Activated naive CD8-positive, alpha-beta T cell treated with anti-CD3 and anti-CD28 coated beads, Interleukin-2, amount 50 U/mL, for 16 hours (primary cell): ENCODE measurements around the gene PREX1.

Experiments used
- DNase-seq: peaks from one replicate; pipeline ENCODE4 v3.0.0-alpha.2; 2020; ENCODE audit warnings: low read depth, low spot score

The PREX1 gene

DNA sequence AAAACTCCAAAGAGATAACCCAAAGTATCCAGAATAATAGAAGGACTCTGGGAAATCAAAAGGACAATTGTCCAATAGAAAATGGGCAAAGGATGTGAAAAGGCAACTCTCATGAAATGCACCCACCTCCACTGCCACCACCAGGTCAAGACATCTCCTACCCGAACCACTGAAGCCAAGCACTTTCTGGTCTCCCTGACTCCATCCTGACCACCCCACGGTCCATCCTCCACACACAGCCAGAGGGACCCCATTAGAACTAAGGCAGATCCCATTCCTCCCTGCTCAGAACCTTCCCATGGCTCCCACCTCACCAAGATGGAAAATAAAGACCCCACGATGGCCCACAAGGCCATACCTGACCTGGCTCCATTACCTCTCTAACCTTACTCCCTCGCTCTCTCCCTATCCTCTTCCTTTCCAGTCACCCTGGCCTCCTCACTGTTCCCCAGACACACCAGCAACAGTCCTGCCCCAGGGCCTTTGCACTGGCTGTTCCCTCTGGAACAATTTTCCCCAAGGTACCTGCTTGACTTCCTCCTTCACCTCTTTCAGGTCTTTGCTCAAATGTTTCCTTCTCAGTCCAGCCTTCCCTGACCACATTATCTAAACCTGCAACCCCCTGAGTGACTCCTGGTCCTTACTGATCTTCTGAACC, 108.1 kb downstream of the PREX1 start:
- DNase-seq, result no peak

DNA sequence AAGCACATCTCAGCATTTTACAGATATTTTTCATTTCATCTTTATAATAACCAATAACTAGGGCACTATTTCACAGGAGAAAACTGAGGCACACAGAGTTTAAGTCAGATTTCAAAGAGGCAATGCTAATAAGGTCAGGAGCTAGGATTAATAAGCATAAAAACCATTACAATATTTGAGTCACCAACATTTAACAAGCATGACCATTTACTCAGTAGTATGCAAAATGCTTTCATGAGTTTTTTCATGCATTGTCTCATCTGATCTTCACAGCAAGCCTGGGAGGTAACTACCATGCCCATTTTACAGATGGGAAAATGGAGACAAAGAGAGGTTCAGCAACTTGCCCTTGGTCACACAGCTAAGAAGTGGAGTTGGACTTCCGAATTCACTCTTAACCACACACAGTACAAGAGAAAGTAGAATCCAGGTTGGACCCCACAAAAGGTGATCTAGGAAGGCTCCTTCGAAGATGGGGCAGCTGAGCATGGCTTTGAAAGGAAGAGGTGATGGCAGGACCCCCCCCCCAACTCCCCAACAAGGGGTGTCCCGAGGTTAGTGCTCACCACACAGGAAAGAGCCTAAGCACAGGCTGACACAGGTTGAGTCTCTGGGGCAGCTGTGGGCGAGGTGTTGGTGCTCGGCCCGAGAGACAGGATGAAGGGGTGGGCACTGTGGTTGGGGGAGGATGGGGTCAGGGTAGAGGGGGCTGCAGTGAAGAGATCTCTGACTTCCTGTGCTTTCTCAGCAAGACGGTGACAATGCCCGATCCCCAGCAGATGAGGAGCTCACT, 108.8 kb downstream of the PREX1 start:
- DNase-seq, result no peak

DNA sequence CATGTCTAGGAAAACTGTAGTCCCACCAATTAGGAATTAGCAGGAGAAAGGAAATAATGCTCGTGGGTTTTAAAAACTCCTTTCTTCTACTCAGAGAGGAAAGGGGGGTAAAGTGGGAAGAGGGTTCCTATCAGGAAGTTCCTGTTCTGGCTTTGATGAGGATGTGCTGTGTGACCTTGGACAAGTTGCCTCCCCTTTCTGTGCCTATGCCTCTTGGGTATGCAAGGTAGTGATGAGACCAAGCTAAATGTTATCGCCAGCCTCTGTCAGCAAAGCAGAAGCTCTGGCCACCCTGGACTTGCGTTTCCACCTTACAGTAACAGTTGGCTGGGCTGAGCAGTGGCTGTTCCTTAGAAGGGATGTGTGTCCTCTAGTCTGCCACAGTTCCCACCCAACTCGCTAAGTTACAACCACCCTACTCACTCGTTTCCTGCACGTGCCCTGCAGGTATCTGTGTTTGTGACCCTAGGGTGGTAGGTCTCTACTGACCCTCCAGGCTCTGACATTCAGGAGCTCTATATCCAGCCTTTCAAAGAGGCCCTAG, 110.0 kb downstream of the PREX1 start:
- no peak for DNase-seq

DNA sequence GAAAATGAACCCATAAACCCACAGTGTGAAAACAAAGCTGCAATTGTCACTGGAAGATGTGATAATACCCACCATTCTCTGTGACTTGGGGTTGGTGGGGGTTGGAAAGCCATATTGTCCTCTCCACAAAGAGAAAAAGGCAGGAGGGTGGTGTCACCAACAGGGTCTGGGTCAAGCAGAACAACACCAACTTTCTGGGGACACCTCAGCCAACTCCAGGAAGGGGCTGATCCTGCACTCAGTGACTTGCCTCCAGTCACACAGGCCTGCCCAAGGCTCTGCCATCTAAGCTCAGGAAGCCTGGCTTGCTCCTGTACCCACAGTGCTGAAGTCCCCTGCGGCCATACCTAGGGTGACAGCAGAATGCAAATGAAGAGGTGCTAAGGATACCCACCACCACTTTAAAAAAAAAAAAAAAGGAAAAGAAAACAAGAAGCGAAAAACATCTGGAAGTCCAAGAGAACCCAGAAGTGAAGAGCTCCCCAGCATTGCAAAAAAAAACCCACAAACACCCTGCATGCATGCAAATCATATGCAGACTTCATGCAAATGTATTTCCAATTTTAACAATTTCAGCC, 110.6 kb downstream of the PREX1 start:
- no peak for DNase-seq

DNA sequence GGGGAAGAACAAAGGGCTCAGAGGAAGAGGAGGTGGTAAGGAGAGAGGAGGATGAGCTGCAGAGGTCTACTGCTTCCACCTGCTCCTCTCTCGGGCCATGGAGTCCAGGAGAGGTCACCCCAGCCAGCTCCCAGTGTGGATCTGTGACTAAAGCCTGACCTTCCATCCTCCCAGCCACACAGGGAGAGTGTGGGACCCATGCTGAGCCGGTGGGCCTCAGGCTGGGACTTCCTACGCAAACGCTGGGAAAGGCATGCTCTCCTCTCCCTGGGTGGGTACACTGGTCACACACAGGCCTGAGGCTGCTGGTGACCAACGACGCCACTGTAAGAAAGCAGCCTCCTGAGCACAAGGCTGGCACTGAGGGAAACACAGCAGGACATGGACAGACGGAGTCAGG, 111.3 kb downstream of the PREX1 start:
- DNase-seq, result no peak

DNA sequence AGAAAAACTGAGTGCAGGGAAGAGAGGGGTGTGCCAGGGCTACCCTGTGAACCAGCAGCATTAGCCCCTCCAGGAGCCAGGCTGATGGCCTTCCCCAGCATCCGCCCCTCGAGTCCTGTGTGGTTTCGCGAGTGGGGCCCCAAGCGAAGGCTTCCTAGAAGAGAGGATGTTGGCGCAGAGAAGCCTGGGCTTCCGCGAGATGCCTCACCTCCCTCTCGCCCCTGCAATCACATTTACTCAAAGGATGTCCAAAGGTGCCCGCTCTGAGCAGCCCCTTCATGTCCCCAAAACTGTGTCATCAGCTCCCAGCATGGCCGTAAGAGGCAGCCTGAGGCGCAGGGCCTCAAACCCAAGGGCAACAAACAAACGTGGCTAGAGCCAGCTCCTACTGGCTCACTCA, 111.7 kb downstream of the PREX1 start:
- DNase-seq, result peak; percentile 15

DNA sequence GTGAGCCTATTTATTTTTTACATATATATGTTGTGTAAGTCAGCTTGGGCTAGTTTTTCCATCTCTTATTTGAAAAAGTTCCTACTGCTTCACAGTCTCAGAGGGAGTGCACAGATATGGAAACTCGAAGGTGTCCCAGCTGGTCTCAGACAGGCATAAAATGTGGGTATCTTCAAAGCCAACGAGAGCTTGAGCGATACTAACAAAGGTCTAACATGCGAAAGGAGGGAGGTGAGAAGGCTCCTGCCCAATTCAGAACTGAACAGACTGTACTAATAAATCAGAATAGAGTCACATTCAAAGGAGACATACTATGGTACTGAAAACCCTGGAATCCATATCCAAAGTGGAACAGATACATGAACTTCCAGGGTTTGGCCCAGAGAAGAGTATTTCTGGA, 113.0 kb downstream of the PREX1 start:
- DNase-seq, result no peak

DNA sequence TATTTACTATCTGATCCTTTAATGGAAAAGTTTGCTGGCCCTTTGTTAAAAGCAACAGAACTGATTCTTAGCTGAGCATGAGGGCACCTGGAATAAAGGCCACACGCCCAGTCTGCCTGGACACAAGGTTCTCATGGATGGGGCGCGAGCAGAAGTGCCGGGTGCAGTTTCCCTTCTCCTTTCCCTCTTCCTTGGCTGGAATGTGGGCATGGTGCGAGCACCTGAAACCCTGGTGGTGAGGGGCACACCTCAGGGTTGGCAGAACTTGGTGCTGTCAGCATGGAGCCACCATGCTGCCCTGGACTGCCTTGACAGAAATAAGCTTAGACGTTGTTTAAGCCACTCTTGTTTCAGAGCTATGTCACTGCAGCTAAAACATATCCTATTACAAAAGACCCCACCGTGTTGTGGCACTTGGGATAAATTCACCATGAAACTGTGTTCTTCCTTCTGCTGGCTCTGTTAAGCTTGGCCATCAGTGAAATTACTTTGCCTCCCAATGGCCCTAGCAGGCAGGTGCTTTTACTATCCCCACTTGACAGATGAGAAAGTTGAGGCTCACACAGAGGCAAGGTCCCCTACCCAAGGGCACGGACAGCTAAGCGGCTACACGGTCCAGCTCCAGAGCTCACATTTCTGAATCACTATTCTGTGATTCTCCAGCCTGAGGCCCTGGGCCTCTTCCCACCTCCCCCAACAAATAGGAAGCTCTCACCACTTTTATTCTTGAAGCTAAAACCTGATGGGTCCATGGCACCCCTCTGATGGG, 115.9 kb downstream of the PREX1 start:
- no peak for DNase-seq

DNA sequence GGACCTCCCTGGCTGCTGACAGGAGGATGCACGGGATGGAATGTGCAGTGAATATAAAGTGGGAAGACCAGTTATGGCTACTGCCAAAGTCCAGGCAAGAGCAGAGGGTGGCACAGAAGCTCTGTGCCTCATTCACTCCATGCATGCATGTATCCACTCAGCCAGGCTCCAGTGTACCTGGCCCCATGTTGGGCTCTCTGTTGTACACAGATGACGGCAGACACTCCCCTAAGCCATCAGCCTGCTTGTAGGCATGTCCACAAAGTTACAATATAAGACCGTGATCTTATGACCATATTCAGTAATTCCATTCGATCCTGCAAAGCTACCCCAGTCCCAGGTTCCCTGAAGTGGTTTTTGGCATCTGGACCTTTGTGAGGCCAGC, 116.8 kb downstream of the PREX1 start:
- DNase-seq, result no peak

DNA sequence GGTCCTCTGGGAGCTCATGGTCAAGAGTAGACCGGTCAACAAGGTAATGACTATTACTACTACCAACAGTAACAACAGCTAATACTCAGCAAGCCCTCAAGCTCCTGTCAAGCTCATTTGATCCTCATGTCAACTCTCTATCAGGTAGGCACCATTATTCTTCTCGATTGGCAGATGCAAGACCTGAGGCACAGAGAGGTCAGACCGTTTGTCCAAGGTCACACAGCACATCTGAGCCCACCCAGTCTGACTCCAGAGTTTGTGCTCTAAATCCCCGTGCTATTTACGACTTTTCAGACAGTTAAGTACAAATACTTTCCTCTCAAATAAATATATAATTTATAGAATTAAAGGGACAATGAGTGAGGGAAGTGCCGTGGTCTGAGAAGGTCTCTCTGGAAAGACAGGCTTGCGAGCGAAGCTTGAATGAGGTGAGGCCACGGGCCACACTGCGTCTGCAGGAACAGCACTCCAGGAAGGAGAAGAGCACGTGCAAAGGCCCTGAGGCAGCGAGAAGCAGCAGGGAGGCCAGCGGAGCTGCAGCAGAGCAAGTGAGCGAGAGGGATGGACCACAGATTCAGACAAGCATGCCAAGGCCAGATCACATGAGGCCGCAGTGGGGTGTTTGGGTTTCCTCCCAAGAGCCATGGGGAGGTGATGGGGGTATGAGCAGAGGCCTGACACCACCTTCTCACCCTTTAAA, 117.3 kb downstream of the PREX1 start:
- no peak for DNase-seq

DNA sequence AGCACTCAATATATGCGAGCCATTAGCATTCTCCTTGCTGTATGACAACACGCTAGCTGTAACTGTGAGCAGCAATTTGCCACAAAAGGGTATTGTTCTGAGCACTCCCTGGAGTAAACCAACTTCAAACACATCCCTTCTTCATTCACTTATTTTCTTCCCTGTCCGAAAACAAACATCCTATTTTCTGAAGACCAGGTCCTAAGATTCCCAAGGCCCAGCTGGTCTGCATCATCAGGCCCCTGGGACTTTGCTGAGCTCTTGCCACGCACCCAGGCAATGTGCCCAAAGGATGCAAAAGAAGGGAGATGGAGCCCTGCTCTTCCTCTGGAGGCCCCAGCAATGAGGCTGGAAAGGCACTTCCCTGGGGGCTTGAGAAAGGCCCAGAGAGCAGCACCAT, 118.1 kb downstream of the PREX1 start:
- DNase-seq, result no peak

DNA sequence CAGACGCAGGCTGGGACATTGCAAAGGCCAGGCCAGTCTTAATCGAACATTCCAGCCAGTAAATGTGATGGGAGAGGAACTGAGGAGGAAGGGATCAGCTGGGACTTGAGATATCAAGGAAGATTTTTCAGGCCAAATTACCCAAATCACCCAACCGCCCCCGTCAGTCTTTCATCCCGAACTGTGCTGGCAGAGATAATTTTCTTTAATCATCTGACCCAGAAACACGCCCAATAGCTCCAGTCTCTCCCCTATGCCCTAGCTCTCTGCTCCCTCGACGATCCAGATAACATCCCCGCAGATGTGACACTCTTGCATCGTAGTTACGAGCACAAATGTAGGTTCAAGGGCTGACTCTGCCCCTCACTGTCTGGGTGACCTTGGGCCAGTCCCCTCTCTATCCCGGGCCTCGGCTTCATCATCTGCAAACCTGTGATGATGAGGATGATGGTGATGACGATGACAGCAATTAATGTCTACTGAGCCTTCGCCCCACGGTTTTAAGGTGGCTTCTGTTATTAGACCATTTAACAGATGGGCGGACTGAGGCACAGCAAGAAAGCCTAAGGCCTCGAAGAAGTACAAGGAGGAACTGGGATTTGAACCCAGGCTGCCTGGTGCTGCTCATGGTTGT, 118.6 kb downstream of the PREX1 start:
- no peak for DNase-seq

DNA sequence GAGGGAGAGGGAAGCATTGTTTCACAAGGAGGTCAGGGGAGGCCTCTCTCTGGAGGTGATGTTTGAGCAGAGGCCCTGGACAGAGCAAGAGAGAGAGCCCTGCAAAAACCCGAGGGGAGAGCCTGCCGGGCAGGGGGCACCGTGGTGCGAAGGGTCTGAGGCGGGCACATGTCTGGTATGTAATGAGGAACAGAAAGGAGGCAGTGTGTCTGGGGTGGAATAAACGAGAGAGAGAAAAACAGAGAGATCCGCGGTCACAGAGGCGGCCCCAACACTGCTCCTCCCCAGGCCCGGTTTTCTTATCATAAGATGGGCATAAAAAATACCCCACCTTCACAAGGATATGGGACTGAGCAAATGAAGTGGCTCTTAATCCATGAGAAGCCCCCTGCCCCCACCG, 119.2 kb downstream of the PREX1 start:
- no peak for DNase-seq

DNA sequence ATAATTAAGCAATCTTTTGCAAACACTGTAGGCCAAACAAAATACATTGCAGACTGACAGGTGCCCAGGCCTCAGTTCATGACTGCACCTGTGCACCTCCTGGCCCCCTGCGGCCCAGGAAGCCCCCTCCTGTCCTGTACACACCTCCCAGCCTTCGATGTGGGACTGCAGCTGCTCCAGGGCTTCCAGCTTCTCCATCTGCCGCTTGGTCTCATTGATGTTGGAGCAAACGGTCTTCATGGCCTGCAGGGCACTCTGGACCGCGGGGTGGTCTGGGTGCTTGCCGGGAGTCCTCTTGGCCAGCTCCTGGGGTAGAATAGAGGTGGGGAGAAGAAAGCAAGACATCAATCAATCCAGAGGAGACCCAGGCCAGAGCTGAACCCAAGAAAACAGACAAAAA, 119.7 kb downstream of the PREX1 start:
- DNase-seq, result no peak

DNA sequence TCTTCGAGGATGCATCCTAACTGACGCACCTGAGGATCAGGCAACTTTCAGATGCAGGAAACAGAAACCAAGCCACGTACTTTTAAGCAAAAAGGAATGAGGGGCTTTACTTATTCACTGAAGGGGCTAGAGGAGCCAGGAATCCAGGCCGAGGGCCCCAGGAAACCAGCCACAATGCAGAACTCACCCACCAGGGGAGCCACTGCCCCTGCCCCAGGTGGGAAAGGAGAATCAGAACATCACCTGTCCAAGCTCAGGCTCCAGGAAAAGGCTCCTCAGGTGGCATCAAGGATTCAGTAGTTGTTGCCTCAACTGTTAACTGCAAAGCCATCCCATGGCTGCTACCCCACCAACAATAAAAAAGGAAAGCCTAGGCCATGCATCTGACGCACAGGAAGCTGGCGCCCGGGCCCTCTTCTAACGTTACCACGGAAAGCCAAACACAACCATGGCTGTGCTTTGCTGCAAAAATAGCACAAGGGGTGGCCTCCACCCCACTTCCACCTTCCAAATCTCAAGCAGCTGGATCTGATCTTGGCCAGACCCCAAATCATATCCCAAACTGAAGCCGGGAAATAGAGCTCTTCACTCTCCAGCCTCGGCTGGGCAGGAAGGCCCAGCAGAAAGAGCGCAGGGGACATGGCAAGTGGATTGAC, 121.0 kb downstream of the PREX1 start:
- no peak for DNase-seq

DNA sequence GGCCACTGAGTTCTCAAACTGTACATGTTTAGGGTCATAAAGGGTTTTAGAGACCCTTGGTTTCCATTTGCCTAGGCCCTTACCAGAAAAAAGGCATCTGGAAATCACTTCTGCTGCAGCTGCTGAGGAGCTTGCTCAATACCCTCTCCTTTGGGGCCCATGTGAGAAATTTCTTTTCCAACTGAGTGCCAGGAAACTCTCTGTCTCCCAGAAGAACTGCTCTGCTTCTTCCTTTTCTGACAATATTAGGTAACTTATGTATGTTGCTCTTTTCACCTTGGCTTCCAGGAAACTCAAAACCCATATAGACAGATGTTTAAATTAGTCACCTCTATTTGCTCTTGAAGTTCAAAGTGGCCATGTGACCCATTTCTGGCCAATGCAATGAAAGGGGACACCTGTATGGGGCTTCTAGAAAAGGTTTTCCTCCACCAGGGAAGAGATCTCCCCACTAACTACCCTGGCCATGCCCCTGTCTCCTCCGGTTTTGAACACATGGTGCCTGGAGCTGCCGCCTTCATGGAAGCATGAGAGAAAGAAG, 121.6 kb downstream of the PREX1 start:
- no peak for DNase-seq

DNA sequence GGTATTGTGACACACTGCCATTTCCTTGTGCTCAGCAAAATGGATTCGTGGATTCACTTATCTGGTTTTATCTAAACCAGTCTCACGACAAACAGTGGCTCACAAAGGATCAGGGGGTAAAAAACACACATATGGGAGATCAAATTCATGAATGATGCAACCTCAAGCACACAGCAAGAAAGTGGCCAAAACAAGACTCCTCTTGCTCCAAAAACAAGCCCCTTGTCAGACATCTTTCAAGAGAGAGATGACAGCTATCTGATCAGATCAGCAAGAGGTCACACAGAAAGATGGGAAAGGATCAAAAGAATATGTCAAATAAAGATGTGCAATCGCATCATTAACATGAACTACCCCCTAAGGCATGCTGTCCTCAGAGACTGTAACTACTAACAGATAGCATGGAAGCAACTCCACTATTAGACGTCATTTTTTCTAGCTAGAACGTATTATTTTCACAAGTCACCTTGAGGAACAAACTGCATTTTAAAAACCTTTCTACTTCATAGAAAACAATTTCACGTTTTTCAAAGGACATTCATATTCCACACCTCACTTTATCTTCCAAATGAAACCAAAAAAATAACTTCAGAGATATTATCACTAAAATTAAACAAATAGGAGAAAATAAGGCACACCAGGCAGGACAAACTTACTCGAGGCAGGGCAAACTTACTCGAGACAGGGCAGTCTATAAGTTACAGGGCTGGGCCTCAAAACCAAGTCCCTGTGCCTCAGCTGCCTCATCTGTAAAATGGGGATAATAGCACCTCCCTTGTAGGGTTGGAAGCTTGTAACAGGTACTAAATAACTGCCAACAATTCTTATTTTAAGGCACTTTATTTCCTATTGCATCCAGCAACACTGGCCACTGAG, 122.3 kb downstream of the PREX1 start:
- DNase-seq, result no peak

DNA sequence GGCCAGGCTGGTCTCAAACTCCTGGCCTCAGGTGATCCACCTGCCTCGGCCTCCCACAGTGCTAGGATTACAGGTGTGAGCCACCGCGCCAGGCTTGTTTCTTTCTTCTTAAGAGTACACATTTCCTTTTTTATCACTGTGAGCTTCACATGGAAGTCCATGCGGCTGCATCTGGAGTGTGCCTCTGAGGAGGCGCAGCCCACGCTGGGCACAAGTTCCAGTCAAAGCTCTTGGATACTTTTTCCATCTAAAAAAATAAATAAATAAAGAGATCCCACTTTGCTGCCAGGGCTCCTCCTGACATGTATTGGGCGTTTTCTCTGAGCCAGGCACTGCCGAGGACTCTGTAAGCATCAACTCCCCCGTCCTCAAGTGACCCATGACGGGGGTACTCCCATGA, 123.0 kb downstream of the PREX1 start:
- DNase-seq, result no peak
